NB4 (cell line): Measurements from ENCODE around the gene NME1.
"Not testable (repeated sequence)": the region's sequence is repeated elsewhere in the genome, so short reads cannot be mapped to it uniquely, and the experiment has no call there.

ENCODE experiments used
- CTCF ChIP-seq: IDR thresholded peaks from one replicate; pipeline ENCODE4 v1.5.1; 2012; ENCODE audit warnings: low read depth, low read length
- MAX ChIP-seq: IDR thresholded peaks from 2 replicates; pipeline ENCODE4 v1.6.1; 2011; ENCODE audit warnings: low read depth, low read length
- POLR2A ChIP-seq: IDR thresholded peaks from 2 replicates; pipeline ENCODE4 v1.6.1; 2011; ENCODE audit warnings: mild to moderate bottlenecking; ENCODE audit not compliant: insufficient read length; ENCODE audit errors: extremely low read depth

- TF ChIP-seq CTCF, POLR2A, MAX: not testable (repeated sequence)
These were observed 18.7 kb downstream of the NME1 start for GRCh38 chr17:51172030-51172429.
